ENCODE measurements around the gene NINJ2.

NINJ2 gene

GRCh38 chr12:526089-526488 lies 137.2 kb downstream of the NINJ2 start:
- peaks cover 29 to 37% of the 10 kb centered on the region in 2 experiments for H3K4me1 ChIP-seq (ENCODE audit: control insufficient read depth in 1 of 2, insufficient read depth in 1 of 2, low read depth in 1 of 2, low read length in 1 of 2)
- H3K36me3 ChIP-seq = no peaks in the 10 kb centered on the region
- H3K4me3 ChIP-seq (ENCODE audit: low read depth in 1 of 2, low read length in 1 of 2) = no peak overlapping the region
- peak overlapping the region; percentile 53 for H3K27ac ChIP-seq
- peaks cover 8% of the 10 kb centered on the region for H3K9me3 ChIP-seq
- no peak for TF ChIP-seq CTCF (IDR thresholded peaks at IDR 0.05)
- H3K27me3 ChIP-seq = no peaks in the 10 kb centered on the region

- peaks cover 29 to 37% of the 10 kb centered on the region in 2 experiments for H3K4me1 ChIP-seq (ENCODE audit: control insufficient read depth in 1 of 2, insufficient read depth in 1 of 2, low read depth in 1 of 2, low read length in 1 of 2)
- H3K27ac ChIP-seq = no peak overlapping the region
- H3K27me3 ChIP-seq = peaks cover 17% of the 10 kb centered on the region
- no peaks in the 10 kb centered on the region for H3K9me3 ChIP-seq
- TF ChIP-seq CTCF (IDR thresholded peaks at IDR 0.05) = no peak
- H3K36me3 ChIP-seq = no peaks in the 10 kb centered on the region
- no peak overlapping the region for H3K4me3 ChIP-seq (ENCODE audit: low read depth in 1 of 2, low read length in 1 of 2)
These were observed 138.9 kb downstream of the NINJ2 start for GRCh38 chr12:524167-524951.

- Histone ChIP-seq H3K4me1 (ENCODE audit: control insufficient read depth in 1 of 2, insufficient read depth in 1 of 2, low read depth in 1 of 2, low read length in 1 of 2) (peaks cover 28 to 36% of the 10 kb centered on the region in 2 experiments), H3K27me3 (peaks cover 32% of the 10 kb centered on the region), H3K36me3 (no peaks in the 10 kb centered on the region), H3K27ac (no peak overlapping the region), H3K9me3 (no peaks in the 10 kb centered on the region), H3K4me3 (ENCODE audit: low read depth in 1 of 2, low read length in 1 of 2) (no peak overlapping the region)
- TF ChIP-seq CTCF (IDR thresholded peaks at IDR 0.05) = no peak
These were observed 140.4 kb downstream of the NINJ2 start for GRCh38 chr12:522692-523378.

GRCh38 chr12:520119-520518 lies 143.1 kb downstream of the NINJ2 start:
- no peak overlapping the region for H3K27ac ChIP-seq
- H3K9me3 ChIP-seq = no peaks in the 10 kb centered on the region
- no peak overlapping the region for H3K4me3 ChIP-seq (ENCODE audit: low read depth in 1 of 2, low read length in 1 of 2)
- H3K27me3 ChIP-seq = peaks cover 56% of the 10 kb centered on the region
- TF ChIP-seq CTCF (IDR thresholded peaks at IDR 0.05) = no peak
- H3K36me3 ChIP-seq = no peaks in the 10 kb centered on the region
- peaks cover under 1 to 9% of the 10 kb centered on the region in 2 experiments for H3K4me1 ChIP-seq (ENCODE audit: control insufficient read depth in 1 of 2, insufficient read depth in 1 of 2, low read depth in 1 of 2, low read length in 1 of 2)

GRCh38 chr12:517538-517937 lies 145.7 kb downstream of the NINJ2 start:
- Histone ChIP-seq H3K9me3 (no peaks in the 10 kb centered on the region), H3K4me3 (ENCODE audit: low read depth in 1 of 2, low read length in 1 of 2) (no peak overlapping the region), H3K4me1 (ENCODE audit: control insufficient read depth in 1 of 2, insufficient read depth in 1 of 2, low read depth in 1 of 2, low read length in 1 of 2) (peaks cover 0 to 7% of the 10 kb centered on the region in 2 experiments)

More at GRCh38 chr12:517538-517937, 145.7 kb downstream of the NINJ2 start:
- no peak for TF ChIP-seq CTCF (IDR thresholded peaks at IDR 0.05)
- Histone ChIP-seq H3K27me3 (peaks cover 66% of the 10 kb centered on the region), H3K36me3 (no peaks in the 10 kb centered on the region), H3K27ac (no peak overlapping the region)
